ENCODE results near the gene RBM18.

The RBM18 gene

GRCh38 chr9:122201641-122202040 is 63.0 kb downstream of the RBM18 start:
- DNase-seq: no peak

GRCh38 chr9:122200960-122201595 is 63.6 kb downstream of the RBM18 start:
- DNase-seq: no peak

- DNase-seq: no peak
These were observed 66.8 kb downstream of the RBM18 start for GRCh38 chr9:122197882-122198281.

- no peak for DNase-seq
These were observed 67.2 kb downstream of the RBM18 start for GRCh38 chr9:122197426-122197825.

- DNase-seq: no peak
These were observed 68.8 kb downstream of the RBM18 start for GRCh38 chr9:122195875-122196274.

- no peak for DNase-seq
These were observed 71.0 kb downstream of the RBM18 start for GRCh38 chr9:122193651-122194050.

- no peak for DNase-seq
These were observed 71.6 kb downstream of the RBM18 start for GRCh38 chr9:122192914-122193525.

GRCh38 chr9:122192261-122192875 is 72.3 kb downstream of the RBM18 start:
- DNase-seq: no peak

GRCh38 chr9:122191584-122191983 is 73.1 kb downstream of the RBM18 start:
- no peak for DNase-seq

GRCh38 chr9:122190597-122191381 is 73.9 kb downstream of the RBM18 start:
- no peak for DNase-seq

GRCh38 chr9:122188369-122188768 is 76.3 kb downstream of the RBM18 start:
- no peak for DNase-seq

Measured in activated CD4-positive, alpha-beta T cell treated with anti-CD3 and anti-CD28 coated beads, Interleukin-2, amount 50 U/mL, for 4 hours (primary cell).